Medulla oblongata (tissue), 1 donor: ENCODE data around the gene SRPK2.
"Not testable (repeated sequence)": the region's sequence is repeated elsewhere in the genome, so short reads cannot be mapped to it uniquely, and the experiment has no call there.

Experiments
- DNase-seq: peaks from one replicate; pipeline ENCODE4 v3.0.0-alpha.2; 2015; ENCODE audit errors: extremely low spot score

Gene SRPK2

DNA sequence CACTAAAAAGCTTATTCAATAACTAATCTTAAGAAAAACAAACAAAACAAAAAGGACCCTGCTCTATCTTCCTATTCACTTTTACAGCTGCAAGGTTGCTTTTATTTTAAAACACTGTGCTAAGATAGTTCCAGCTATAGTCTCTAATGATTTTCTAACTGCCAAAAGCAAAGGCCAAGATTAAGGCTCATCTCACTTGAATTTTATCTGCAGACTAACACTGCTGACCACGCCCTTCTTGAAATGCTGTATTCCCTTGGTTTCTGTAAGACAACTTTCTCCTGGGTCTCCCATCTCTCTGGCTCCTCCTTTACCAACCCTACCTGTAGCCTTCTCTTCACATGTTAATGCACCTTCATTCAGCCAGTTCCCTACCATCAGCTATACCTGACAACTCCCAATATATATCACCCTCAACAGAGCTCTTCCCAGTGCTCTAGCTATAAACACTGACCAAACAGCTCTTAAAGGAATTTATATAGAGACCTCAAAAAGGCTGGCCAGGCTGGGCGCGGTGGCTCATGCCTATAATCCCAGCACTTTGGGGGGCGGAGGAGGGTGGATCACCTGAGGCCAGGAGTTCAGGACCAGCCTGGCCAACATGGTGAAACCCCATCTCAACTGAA, 11.7 kb downstream of the SRPK2 start:
- no peak for DNase-seq

- DNase-seq, result no peak
Observed at GRCh38 chr7:105369944-105370343, 18.8 kb downstream of the SRPK2 start.

GRCh38 chr7:105367458-105367857, 21.3 kb downstream of the SRPK2 start:
- no peak for DNase-seq

GRCh38 chr7:105365541-105366534, 22.9 kb downstream of the SRPK2 start:
- no peak for DNase-seq

DNA sequence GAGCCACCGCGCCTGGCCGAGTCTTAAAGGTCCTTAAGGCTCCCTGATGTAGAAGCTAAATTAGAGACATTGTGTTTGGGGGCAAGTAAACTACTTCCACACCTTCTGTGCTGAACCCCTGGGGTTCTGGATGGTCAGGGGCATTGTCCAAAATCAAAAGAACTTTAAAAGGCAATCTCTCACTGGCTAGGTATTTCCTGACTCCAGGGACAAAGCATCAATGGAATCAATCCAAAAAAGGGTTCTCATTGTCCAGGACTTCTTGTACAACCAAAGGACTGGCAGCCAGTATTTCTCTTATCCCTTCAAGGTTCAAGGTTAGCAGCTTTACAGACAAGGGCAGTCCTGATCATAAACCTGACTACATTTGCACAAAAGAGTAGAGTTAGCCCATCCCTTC, 24.0 kb downstream of the SRPK2 start:
- no peak for DNase-seq

- DNase-seq, result not testable (repeated sequence)
Observed at GRCh38 chr7:105363657-105364056, 25.1 kb downstream of the SRPK2 start.

DNA sequence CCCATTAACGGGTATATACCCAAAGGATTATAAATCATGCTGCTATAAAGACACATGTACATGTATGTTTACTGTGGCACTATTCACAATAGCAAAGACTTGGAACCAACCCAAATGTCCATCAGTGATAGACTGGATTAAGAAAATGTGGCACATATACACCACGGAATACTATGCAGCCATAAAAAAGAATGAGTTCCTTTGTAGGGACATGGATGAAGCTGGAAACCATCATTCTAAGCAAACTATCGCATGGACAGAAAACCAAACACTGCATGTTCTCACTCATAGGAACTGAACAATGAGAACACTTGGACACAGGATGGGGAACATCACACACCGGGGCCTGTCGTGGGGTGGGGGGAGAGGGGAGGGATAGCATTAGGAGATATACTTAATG, 26.0 kb downstream of the SRPK2 start:
- DNase-seq, result not testable (repeated sequence)

- DNase-seq, result not testable (repeated sequence)
Observed at GRCh38 chr7:105361995-105362394, 26.7 kb downstream of the SRPK2 start.

DNA sequence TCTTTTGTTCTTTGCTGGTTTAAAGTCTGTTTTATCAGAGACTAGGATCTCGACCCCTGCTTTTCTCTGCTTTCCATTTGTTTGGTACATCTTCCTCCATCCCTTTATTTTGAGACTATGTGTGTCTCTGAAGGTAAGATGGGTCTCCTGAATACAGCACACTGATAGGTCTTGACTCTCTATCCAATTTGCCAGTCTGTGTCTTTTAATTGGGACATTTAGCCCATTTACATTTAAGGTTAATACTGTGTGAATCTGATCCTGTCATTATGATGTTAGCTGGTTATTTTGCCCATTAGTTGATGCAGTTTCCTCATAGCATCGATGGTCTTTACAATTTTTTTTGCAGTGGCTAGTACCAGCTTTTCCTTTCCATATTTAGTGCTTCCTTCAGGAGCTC, 28.6 kb downstream of the SRPK2 start:
- DNase-seq, result not testable (repeated sequence)

GRCh38 chr7:105355701-105356100, 33.0 kb downstream of the SRPK2 start:
- no peak for DNase-seq

- no peak for DNase-seq
Observed at GRCh38 chr7:105354383-105354782, 34.3 kb downstream of the SRPK2 start.

DNA sequence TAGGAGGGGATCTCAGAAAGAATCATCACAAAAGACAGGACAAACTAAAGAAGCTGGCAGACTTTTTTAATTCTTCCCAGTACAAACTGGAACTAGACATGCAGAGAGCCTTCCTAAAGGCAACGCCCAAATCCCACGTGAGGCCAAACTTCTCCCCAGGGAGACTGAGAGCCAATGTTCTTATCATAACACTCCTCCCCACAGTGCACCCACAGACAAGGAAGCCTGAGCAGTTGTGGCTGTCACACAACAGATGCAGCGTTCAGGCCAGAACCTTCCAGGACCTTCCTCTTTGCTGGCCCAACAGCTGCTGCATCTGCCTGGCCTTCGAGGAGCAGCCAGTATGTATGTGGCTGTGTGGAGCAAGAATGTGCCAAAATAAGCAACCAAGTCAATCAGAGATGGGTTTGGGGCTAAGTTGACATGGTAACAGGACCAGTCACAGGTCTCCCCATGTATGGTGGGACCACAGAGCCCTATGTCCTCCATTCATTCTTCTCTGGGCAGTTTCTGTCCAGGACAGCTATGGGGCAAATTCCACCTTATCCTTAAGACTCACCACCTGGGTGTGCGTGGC, 34.9 kb downstream of the SRPK2 start:
- peak; percentile 55 for DNase-seq

GRCh38 chr7:105352901-105353668, 35.6 kb downstream of the SRPK2 start:
- DNase-seq, result no peak

GRCh38 chr7:105352018-105352612, 36.6 kb downstream of the SRPK2 start:
- peak; percentile 93 for DNase-seq

GRCh38 chr7:105350906-105351305, 37.8 kb downstream of the SRPK2 start:
- no peak for DNase-seq

GRCh38 chr7:105348177-105348576, 40.5 kb downstream of the SRPK2 start:
- DNase-seq, result not testable (repeated sequence)

DNA sequence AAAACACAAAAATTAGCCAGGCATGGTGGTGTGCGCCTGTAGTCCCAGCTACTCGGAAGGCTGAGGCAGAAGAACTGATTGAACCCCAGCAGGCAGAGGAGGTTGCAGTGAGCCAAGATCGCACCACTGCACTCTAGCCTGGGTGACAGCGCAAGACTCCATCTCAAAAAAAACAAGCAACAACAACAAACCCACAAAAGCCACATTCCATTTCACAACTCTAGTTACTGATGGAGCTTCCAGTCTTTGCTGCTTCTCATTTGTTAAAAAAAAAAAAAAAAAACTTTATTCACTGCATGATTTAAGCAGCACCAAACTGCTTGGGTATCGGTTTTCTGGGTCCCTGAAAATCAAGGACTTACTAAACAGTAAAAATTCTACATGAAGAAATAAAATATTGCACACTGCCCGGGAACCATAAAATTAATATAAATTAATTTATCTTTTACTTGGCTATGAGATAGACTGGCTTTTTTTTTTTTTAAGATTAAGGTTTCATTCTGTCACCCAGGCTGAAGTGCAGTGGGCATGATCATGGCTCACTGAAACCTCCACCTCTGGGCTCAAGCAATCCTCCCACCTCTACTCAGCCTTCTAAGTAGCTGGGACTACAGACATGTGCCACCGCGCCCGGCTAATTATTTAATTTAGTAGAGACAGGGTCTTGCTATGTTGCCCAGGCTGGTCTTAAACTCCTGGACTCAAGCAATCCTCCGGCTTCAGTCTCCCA, 42.0 kb downstream of the SRPK2 start:
- no peak for DNase-seq

GRCh38 chr7:105346138-105346537, 42.6 kb downstream of the SRPK2 start:
- DNase-seq, result no peak

- no peak for DNase-seq
Observed at GRCh38 chr7:105345725-105346124, 43.0 kb downstream of the SRPK2 start.

DNA sequence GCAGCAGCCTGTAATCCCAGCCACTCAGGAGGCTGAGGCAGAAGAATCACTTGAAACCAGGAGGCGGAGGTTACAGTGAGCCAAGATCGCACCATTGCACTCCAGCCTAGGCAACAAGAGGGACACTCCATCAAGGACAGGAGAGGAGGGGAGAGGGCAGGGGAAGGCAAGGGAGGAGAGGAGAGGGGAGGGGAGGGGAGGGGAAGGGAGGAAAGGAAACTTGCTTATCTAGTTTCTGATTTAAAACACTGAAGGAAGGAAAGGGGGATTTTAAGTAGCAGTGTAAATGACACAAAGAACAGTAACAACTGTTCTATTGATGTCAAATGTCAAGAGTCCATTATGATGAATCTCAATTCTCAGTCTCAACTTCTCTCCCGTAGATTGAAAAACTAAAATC, 43.7 kb downstream of the SRPK2 start:
- DNase-seq, result no peak
